ENCODE results near the gene RNF44. TPM values are rescaled to one million over a fixed set of nuclear protein-coding genes. Genes with fewer than 3 reads are reported as not detected.

The RNF44 gene
- total and polyA plus RNA-seq, 2 of the 13 experiments (the other 11 are each of a cell fraction or from before 2014, with no cell fraction given), result 9.2 to 16.8 TPM

DNA sequence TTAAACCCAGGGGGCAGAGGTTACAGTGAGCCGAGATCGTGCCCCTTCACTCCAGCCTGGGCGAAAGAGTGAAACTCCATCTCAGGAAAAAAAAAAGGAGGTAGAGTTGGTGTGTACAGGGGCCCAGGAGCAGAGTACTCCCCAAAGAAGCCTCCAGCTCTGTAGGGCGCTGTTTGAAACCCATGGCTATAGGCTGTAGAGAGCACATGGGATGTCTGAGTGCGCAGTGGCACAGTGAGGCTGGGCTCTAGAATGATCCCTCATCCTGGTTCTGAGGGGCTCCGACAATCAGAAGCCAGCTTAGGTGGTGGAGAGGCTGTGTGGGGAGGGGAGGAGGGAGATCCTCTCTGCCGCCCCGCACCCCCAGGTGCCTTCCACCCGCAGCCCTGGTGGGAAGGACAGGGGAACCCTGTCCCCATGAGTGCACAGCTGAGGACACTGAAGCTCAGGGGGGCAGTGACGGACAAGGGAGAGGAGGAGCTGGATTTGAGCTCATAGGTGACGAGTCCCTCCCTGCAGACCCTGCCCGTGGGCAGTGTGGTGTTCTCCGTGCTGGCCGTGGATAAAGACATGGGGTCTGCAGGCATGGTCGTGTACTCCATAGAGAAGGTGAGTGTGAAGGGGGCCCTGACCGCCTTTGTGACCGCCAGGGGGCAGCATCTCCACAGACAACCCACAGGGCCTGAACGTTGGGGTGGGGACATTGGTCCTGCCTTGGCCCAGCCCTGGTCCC lies 36.5 kb upstream of the RNF44 start (continued):
- TF ChIP-seq, protein P1, sequence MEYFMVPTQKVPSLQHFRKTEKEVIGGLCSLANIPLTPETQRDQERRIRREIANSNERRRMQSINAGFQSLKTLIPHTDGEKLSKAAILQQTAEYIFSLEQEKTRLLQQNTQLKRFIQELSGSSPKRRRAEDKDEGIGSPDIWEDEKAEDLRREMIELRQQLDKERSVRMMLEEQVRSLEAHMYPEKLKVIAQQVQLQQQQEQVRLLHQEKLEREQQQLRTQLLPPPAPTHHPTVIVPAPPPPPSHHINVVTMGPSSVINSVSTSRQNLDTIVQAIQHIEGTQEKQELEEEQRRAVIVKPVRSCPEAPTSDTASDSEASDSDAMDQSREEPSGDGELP (IDR thresholded peaks at IDR 0.05; ENCODE audit: borderline replicate concordance, low read depth), result no peak
- no peak for TF ChIP-seq RBM22 (optimal IDR thresholded peaks at IDR 0.05; ENCODE audit: low read length)
- TF ChIP-seq RAD21 (CRISPR knock-in tag; IDR thresholded peaks at IDR 0.05), result peak; percentile 64; the same call in 1 of the 2 replicates
- TF ChIP-seq, protein P2, sequence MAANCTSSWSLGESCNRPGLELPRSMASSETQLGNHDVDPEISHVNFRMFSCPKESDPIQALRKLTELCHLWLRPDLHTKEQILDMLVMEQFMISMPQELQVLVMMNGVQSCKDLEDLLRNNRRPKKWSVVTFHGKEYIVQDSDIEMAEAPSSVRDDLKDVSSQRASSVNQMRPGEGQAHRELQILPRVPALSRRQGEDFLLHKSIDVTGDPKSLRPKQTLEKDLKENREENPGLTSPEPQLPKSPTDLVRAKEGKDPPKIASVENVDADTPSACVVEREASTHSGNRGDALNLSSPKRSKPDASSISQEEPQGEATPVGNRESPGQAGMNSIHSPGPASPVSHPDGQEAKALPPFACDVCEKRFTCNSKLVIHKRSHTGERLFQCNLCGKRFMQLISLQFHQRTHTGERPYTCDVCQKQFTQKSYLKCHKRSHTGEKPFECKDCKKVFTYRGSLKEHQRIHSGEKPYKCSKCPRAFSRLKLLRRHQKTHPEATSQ (CRISPR knock-in tag; IDR thresholded peaks at IDR 0.05; ENCODE audit: borderline replicate concordance), result no peak
- TF ChIP-seq, protein P3, sequence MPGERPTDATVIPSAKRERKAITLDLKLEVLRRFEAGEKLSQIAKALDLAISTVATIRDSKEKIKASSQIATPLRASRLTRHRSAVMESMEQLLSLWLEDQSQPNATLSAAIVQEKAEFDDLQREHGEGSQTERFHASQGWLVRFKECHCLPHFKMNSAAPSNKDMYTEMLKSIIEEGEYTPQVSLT (CRISPR knock-in tag; IDR thresholded peaks at IDR 0.05; ENCODE audit: borderline replicate concordance, low read depth), result no peak
- TF ChIP-seq ZFY (CRISPR knock-in tag; IDR thresholded peaks at IDR 0.05), result no peak
- no peak for TF ChIP-seq WIZ (CRISPR knock-in tag; IDR thresholded peaks at IDR 0.05)
- no peak for TF ChIP-seq DR1 (CRISPR knock-in tag; IDR thresholded peaks at IDR 0.05)
- TF ChIP-seq, protein P4, sequence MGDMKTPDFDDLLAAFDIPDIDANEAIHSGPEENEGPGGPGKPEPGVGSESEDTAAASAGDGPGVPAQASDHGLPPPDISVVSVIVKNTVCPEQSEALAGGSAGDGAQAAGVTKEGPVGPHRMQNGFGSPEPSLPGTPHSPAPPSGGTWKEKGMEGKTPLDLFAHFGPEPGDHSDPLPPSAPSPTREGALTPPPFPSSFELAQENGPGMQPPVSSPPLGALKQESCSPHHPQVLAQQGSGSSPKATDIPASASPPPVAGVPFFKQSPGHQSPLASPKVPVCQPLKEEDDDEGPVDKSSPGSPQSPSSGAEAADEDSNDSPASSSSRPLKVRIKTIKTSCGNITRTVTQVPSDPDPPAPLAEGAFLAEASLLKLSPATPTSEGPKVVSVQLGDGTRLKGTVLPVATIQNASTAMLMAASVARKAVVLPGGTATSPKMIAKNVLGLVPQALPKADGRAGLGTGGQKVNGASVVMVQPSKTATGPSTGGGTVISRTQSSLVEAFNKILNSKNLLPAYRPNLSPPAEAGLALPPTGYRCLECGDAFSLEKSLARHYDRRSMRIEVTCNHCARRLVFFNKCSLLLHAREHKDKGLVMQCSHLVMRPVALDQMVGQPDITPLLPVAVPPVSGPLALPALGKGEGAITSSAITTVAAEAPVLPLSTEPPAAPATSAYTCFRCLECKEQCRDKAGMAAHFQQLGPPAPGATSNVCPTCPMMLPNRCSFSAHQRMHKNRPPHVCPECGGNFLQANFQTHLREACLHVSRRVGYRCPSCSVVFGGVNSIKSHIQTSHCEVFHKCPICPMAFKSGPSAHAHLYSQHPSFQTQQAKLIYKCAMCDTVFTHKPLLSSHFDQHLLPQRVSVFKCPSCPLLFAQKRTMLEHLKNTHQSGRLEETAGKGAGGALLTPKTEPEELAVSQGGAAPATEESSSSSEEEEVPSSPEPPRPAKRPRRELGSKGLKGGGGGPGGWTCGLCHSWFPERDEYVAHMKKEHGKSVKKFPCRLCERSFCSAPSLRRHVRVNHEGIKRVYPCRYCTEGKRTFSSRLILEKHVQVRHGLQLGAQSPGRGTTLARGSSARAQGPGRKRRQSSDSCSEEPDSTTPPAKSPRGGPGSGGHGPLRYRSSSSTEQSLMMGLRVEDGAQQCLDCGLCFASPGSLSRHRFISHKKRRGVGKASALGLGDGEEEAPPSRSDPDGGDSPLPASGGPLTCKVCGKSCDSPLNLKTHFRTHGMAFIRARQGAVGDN (CRISPR knock-in tag; IDR thresholded peaks at IDR 0.05), result peak; percentile 33
- no peak for TF ChIP-seq U2AF2 (IDR thresholded peaks at IDR 0.05; ENCODE audit: low read depth, low read length)
- TF ChIP-seq, protein P5, sequence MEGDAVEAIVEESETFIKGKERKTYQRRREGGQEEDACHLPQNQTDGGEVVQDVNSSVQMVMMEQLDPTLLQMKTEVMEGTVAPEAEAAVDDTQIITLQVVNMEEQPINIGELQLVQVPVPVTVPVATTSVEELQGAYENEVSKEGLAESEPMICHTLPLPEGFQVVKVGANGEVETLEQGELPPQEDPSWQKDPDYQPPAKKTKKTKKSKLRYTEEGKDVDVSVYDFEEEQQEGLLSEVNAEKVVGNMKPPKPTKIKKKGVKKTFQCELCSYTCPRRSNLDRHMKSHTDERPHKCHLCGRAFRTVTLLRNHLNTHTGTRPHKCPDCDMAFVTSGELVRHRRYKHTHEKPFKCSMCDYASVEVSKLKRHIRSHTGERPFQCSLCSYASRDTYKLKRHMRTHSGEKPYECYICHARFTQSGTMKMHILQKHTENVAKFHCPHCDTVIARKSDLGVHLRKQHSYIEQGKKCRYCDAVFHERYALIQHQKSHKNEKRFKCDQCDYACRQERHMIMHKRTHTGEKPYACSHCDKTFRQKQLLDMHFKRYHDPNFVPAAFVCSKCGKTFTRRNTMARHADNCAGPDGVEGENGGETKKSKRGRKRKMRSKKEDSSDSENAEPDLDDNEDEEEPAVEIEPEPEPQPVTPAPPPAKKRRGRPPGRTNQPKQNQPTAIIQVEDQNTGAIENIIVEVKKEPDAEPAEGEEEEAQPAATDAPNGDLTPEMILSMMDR (CRISPR knock-in tag; IDR thresholded peaks at IDR 0.05), result peak; percentile 92
- TF ChIP-seq PPARG (CRISPR knock-in tag; conservative IDR thresholded peaks at IDR 0.05), result no peak
- TF ChIP-seq ZNF724P (CRISPR knock-in tag; IDR thresholded peaks at IDR 0.05; ENCODE audit: borderline replicate concordance), result no peak
- TF ChIP-seq ZFP36L1 (CRISPR knock-in tag; IDR thresholded peaks at IDR 0.05), result no peak
- TF ChIP-seq RFXAP (CRISPR knock-in tag; IDR thresholded peaks at IDR 0.05; ENCODE audit: borderline replicate concordance), result no peak
- no peak for TF ChIP-seq ZNF496 (CRISPR knock-in tag; IDR thresholded peaks at IDR 0.05; ENCODE audit: insufficient replicate concordance)
- no peak for TF ChIP-seq ZBTB21 (CRISPR knock-in tag; IDR thresholded peaks at IDR 0.05)
- no peak for TF ChIP-seq GTF2F1 (IDR thresholded peaks at IDR 0.05; ENCODE audit: low read length)

Measured in HepG2 (cell line).